HG03571 (cell line): ENCODE results near the gene LSM14B.

ENCODE experiments used
- ATAC-seq: cut with Tn5 transposase; IDR thresholded peaks from one replicate; pipeline ENCODE4 v1.9.1; 2021; ENCODE audit not compliant: unreplicated experiment

Gene LSM14B

DNA sequence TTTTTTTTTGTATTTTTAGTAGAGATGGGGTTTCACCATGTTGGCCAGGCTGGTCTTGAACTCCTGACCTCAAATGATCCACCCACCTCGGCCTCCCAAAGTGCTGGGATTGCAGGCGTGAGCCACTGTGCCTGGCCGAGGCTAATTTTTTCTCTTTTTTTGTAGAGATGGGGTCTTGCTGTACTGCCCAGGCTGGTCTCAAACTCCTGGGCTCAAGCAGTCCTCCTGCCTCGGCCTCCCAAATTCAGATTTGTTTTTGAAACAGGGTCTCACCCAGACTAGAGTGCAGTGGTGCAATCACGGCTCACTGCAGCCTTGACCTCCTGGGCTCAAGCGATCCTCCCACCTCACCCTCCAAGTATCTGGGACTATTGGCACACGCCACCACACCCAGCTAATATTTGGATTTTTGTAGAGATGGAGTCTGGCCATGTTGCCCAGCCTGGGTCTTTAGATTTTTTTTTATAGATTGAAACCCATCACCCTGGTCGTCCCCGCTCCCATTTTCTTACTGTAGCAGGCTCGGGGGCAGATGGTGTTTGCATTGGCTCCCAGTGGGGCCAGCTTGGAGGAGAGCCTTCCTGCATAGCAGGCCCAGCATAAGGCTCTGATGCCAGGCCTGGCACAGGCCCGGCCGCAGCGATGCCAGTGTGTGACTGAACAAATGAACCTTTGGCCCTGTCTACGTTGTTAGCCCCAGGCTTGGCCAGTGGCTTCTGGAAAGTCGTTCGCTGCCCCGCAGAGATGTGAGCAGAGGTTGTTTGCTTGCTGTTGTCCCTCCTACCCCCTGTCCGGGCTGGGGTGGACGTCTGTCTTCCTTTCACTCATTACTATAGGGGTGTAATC, 56.3 kb downstream of the LSM14B start:
- ATAC-seq = no peak

- no peak for ATAC-seq
These were observed 56.9 kb downstream of the LSM14B start for GRCh38 chr20:62179162-62179504.

GRCh38 chr20:62181808-62182207, 59.5 kb downstream of the LSM14B start:
- no peak for ATAC-seq

- ATAC-seq = peak; percentile 93
These were observed 60.5 kb downstream of the LSM14B start, which contains the start of gene MTG2 for GRCh38 chr20:62182469-62183425. Gene MTG2 (plus strand): TSS chr20:62183028. CDS start chr20:62193421, 10,393 bp downstream.

DNA sequence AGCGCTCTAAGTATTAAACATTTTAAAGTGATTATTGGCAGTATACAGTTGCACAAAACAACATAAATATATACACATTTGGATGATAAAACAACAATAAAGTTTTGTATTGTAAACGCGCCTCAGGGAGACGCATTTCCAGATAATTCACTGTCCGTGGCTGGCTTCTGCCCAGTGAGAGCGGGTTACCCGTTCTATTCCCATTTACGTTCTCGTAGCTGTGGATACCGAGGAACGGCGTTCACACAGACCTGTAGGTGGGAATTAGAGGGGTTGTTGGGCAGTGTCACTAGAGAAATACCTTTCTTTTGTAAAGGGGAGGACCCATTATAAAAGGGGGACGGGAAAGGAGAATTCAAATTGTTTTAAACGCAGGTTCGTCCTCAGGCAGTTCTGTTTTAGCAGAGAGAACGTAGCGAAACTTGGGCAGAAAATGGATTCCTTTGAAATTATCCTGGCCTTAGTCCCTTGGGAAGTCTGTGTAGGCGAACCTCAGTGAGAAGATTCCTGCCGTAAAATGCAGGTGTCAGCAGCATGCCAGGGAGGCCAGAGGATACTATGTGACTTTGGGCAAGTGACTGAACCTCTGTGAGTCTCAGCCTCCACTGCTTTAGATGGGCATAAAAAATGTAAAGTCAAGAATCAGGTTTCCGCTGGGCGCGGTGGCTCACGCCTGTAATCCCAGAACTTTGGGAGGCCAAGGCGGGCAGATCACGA, 61.3 kb downstream of the LSM14B start:
- ATAC-seq = no peak
